Kidney epithelial cell (primary cell): ENCODE measurements around the gene MYD88. TPM values are rescaled to one million over a fixed set of nuclear protein-coding genes. Genes with fewer than 3 reads are reported as not detected.

Source experiments
- DNase-seq: peaks from one replicate; pipeline ENCODE4 v3.0.0-alpha.2; 2010; ENCODE audit warnings: low read depth
- H3K27me3 ChIP-seq: 2 replicates; pipeline ENCODE4 v1.6.0; 2011; ENCODE audit warnings: low read length; ENCODE audit not compliant: control insufficient read depth, insufficient read depth
- H3K36me3 ChIP-seq: 2 replicates; pipeline ENCODE4 v1.5.1; 2011; ENCODE audit warnings: low read length; ENCODE audit not compliant: control insufficient read depth, insufficient read depth
- H3K4me3 ChIP-seq: 2 replicates; pipeline ENCODE4 v1.5.1; 2011; ENCODE audit warnings: low read depth, mild to moderate bottlenecking, control low read depth, low read length
- total RNA-seq: library from RNA; depleted of rRNA; stranded (reverse); fragments of >200 nt; gene quantifications from 2 replicates; pipeline ENCODE4 v1.2.3, GENCODE V29; 2015
- TF ChIP-seq, protein P1 (sequence below): IDR thresholded peaks from 2 replicates; pipeline ENCODE4 v1.5.1; 2011; ENCODE audit warnings: mild to moderate bottlenecking, moderate library complexity, low read length, control low read depth, inconsistent platforms; ENCODE audit not compliant: insufficient read depth, poor library complexity, severe bottlenecking

Gene MYD88
- total RNA-seq, 1 donor from 2014 or later: 36.5 TPM

DNA sequence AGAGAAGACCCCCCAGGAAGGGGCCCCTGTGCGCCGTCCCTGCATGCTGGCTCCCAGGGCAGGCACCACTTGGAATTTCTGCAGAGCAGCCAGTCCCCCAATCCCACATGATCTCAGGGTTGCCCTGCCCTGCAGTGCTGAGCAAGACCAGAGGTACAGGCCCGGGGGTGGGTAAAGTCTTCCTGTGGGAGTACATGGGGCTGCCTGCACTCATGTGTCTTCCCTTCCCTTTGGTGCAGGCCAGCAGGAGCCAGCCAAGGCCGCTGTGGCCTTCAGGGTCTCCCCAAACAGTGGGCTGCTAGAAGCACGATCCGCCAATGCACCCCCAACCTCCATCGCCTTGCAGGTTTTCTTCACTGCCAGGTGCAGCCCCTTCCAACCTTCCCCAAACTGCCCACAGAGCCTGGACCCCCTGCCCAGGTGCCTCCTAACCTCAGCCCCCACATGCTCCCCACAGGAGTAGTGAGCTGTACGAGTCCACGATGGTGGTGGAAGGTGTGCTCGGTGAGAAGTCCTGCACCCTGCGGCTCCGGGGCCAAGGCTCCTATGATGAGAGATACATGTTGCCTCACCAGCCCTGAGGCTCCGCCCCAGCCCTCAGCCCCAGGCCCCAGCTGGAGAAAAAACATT, 16.5 kb upstream of the MYD88 start:
- peaks cover 1% of the 10 kb centered on the region for H3K36me3 ChIP-seq
- H3K27me3 ChIP-seq: no peaks in the 10 kb centered on the region
- no peak overlapping the region for H3K4me3 ChIP-seq
- TF ChIP-seq, protein P1, sequence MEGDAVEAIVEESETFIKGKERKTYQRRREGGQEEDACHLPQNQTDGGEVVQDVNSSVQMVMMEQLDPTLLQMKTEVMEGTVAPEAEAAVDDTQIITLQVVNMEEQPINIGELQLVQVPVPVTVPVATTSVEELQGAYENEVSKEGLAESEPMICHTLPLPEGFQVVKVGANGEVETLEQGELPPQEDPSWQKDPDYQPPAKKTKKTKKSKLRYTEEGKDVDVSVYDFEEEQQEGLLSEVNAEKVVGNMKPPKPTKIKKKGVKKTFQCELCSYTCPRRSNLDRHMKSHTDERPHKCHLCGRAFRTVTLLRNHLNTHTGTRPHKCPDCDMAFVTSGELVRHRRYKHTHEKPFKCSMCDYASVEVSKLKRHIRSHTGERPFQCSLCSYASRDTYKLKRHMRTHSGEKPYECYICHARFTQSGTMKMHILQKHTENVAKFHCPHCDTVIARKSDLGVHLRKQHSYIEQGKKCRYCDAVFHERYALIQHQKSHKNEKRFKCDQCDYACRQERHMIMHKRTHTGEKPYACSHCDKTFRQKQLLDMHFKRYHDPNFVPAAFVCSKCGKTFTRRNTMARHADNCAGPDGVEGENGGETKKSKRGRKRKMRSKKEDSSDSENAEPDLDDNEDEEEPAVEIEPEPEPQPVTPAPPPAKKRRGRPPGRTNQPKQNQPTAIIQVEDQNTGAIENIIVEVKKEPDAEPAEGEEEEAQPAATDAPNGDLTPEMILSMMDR: no peak
- DNase-seq: no peak

DNA sequence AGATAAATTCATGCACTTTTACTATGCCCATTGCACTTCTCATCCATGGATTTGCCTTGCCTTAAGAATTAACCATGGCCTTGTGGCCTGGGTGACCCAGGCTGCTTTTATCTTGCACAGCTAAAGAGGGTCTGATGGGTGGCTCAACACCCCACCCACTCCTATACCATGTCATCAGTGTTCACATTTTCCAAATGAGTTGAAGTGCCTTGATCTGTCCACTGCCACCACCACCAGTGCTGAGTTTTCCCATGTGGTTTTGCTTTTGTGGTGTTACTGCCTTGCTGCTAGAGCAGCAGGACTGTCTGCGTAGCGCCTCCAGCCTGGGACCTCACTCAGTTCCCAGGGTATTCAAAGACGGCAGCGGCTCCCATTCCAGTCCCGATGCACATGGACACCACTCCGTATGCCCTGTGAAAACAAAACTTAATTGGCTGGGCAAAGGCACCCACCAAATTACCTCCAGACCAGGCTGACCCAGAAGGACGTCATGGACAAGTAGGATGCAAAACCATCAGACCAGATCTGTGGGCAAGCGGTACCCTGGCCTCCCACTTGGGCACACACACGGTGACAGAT, 15.7 kb upstream of the MYD88 start:
- Histone ChIP-seq H3K4me3 (no peak overlapping the region), H3K36me3 (peaks cover 1% of the 10 kb centered on the region), H3K27me3 (no peaks in the 10 kb centered on the region)
- DNase-seq: no peak
- TF ChIP-seq, protein P1: no peak

GRCh38 chr3:38124324-38125122, 13.9 kb upstream of the MYD88 start:
- TF ChIP-seq, protein P1: no peak
- Histone ChIP-seq H3K27me3 (no peaks in the 10 kb centered on the region), H3K4me3 (no peak overlapping the region), H3K36me3 (peaks cover 3% of the 10 kb centered on the region)
- no peak for DNase-seq

DNA sequence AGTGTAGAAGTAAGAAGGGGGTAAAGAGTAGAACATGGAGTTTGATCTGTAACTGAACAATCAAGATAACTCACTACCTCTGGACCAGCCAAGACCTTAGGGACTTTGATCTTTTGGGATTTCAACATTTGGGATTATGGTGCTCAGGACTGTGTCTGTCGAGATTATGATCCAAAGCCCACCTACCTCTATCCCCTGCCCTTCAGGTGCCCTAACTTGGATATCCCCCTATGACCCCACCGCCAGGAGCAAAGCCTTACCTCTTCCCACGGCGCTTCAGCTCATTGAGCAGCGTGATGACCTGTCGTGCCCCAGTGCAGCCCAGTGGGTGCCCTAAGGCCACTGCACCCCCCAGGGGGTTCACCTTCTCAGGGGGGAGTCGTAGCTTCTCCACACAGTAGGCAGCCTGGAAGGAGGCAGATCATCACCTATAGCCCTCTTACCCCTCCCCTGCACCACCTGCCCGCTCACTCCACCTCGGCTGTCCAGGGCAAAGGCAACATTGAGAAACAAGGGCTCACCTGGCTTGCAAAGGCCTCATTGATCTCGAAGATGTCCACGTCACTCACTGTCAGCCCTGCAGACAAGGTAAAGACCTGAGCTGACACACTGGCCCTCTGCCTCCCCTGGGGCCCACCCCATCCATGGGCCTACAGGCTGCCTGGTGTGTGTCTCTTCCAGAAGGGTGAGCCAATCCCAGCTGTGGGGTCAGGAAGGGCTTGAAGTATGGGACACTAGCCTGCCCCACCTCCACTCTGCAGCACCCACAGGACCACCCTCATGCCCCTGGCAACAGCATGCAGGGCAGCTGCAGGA, 12.9 kb upstream of the MYD88 start:
- TF ChIP-seq, protein P1: no peak
- H3K27me3 ChIP-seq: no peaks in the 10 kb centered on the region
- peaks cover 3% of the 10 kb centered on the region for H3K36me3 ChIP-seq
- H3K4me3 ChIP-seq: no peak overlapping the region
- no peak for DNase-seq

GRCh38 chr3:38126121-38126892, 12.2 kb upstream of the MYD88 start:
- no peak for DNase-seq
- Histone ChIP-seq H3K4me3 (no peak overlapping the region), H3K36me3 (peaks cover 3% of the 10 kb centered on the region), H3K27me3 (no peaks in the 10 kb centered on the region)
- TF ChIP-seq, protein P1: no peak
